ENCODE measurements around the gene INPP5F. TPM values are rescaled to one million over a fixed set of nuclear protein-coding genes. Genes with fewer than 3 reads are reported as not detected.

The INPP5F gene
- total and polyA plus RNA-seq, 2 of the 13 experiments (the other 11 are each of a cell fraction or from before 2014, with no cell fraction given), result 12.5 to 15.7 TPM

GRCh38 chr10:119872860-119873681, 147.2 kb downstream of the INPP5F start (continued):
- TF ChIP-seq NFE2L1 (CRISPR knock-in tag; IDR thresholded peaks at IDR 0.05; ENCODE audit: borderline replicate concordance) (no peak), ZNF367 (CRISPR knock-in tag; IDR thresholded peaks at IDR 0.05; ENCODE audit: borderline replicate concordance) (no peak), SUZ12 (IDR thresholded peaks at IDR 0.05; ENCODE audit: low read depth, low read length) (no peak), THRA (CRISPR knock-in tag; IDR thresholded peaks at IDR 0.05; ENCODE audit: borderline replicate concordance) (peak; percentile 29; the same call in 1 of the 2 replicates), ZNF619 (CRISPR knock-in tag; IDR thresholded peaks at IDR 0.05) (peak; percentile 58; the same call in 1 of the 2 replicates), BCL3 (CRISPR knock-in tag; IDR thresholded peaks at IDR 0.05) (peak; percentile 16; the same call in 1 of the 2 replicates), MIER3 (CRISPR knock-in tag; IDR thresholded peaks at IDR 0.05; ENCODE audit: borderline replicate concordance) (no peak), KLF15 (CRISPR knock-in tag; IDR thresholded peaks at IDR 0.05; ENCODE audit: borderline replicate concordance) (0 out of 2 replicates have a peak, but pooled peaks have one; percentile 25), ELF4 (CRISPR knock-in tag; IDR thresholded peaks at IDR 0.05; ENCODE audit: borderline replicate concordance) (peak; percentile 60; the same call in 1 of the 2 replicates), RBM22 (optimal IDR thresholded peaks at IDR 0.05; ENCODE audit: low read length) (peak; percentile 19), ZNF430 (CRISPR knock-in tag; IDR thresholded peaks at IDR 0.05) (no peak), YY1 (IDR thresholded peaks at IDR 0.05; ENCODE audit: insufficient read depth, insufficient replicate concordance, low read depth, low read length) (peak; percentile 99), ZNF512 (CRISPR knock-in tag; IDR thresholded peaks at IDR 0.05) (no peak), ATF7-NPFF (CRISPR knock-in tag; IDR thresholded peaks at IDR 0.05; ENCODE audit: low read depth) (peak; percentile 6), ZFX (CRISPR knock-in tag; IDR thresholded peaks at IDR 0.05; ENCODE audit: low read depth) (peak; percentile 76), ZNF253 (CRISPR knock-in tag; IDR thresholded peaks at IDR 0.05; ENCODE audit: borderline replicate concordance) (0 out of 2 replicates have a peak, but pooled peaks have one; percentile 38), CCDC6 (CRISPR knock-in tag; IDR thresholded peaks at IDR 0.05) (0 out of 2 replicates have a peak, but pooled peaks have one; percentile 60), DRAP1 (CRISPR knock-in tag; IDR thresholded peaks at IDR 0.05) (peak; percentile 47), ZSCAN25 (CRISPR knock-in tag; IDR thresholded peaks at IDR 0.05) (peak; percentile 20; the same call in 1 of the 2 replicates), ZNF503 (CRISPR knock-in tag; IDR thresholded peaks at IDR 0.05) (no peak), RBFOX2 (IDR thresholded peaks at IDR 0.05; ENCODE audit: low read depth, low read length) (peak; percentile 77), HMGA1 (CRISPR knock-in tag; conservative IDR thresholded peaks at IDR 0.05) (no peak)
